ENCODE measurements around the gene KDSR. TPM values are rescaled to one million over a fixed set of nuclear protein-coding genes. Genes with fewer than 3 reads are reported as not detected.

Gene KDSR
- total RNA-seq, 1 donor from 2014 or later: 31.1 TPM

- no peaks in the 10 kb centered on the region for H3K27me3 Mint-ChIP-seq (ENCODE audit: unreplicated experiment)
- no peaks in the 10 kb centered on the region for H3K36me3 Mint-ChIP-seq (ENCODE audit: unreplicated experiment)
- H3K9me3 Mint-ChIP-seq (ENCODE audit: unreplicated experiment): peaks cover 7% of the 10 kb centered on the region
- TF ChIP-seq, protein P1, sequence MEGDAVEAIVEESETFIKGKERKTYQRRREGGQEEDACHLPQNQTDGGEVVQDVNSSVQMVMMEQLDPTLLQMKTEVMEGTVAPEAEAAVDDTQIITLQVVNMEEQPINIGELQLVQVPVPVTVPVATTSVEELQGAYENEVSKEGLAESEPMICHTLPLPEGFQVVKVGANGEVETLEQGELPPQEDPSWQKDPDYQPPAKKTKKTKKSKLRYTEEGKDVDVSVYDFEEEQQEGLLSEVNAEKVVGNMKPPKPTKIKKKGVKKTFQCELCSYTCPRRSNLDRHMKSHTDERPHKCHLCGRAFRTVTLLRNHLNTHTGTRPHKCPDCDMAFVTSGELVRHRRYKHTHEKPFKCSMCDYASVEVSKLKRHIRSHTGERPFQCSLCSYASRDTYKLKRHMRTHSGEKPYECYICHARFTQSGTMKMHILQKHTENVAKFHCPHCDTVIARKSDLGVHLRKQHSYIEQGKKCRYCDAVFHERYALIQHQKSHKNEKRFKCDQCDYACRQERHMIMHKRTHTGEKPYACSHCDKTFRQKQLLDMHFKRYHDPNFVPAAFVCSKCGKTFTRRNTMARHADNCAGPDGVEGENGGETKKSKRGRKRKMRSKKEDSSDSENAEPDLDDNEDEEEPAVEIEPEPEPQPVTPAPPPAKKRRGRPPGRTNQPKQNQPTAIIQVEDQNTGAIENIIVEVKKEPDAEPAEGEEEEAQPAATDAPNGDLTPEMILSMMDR (IDR thresholded peaks at IDR 0.05; ENCODE audit: partially characterized antibody, unreplicated experiment): no peak
- H3K4me3 Mint-ChIP-seq (ENCODE audit: unreplicated experiment): no peak overlapping the region
- H3K27ac Mint-ChIP-seq (ENCODE audit: unreplicated experiment): no peak overlapping the region
- DNase-seq: no peak
- H3K4me1 Mint-ChIP-seq (ENCODE audit: low read depth, unreplicated experiment): peaks cover 25% of the 10 kb centered on the region
Observed at GRCh38 chr18:63286926-63287325, 80.1 kb downstream of the KDSR start.

- no peak for DNase-seq
- peak overlapping the region; percentile 65 for H3K27ac Mint-ChIP-seq (ENCODE audit: unreplicated experiment)
- H3K27me3 Mint-ChIP-seq (ENCODE audit: unreplicated experiment): no peaks in the 10 kb centered on the region
- H3K9me3 Mint-ChIP-seq (ENCODE audit: unreplicated experiment): peaks cover 7% of the 10 kb centered on the region
- H3K4me3 Mint-ChIP-seq (ENCODE audit: unreplicated experiment): peak overlapping the region; percentile 22
- TF ChIP-seq, protein P1 (IDR thresholded peaks at IDR 0.05; ENCODE audit: partially characterized antibody, unreplicated experiment): no peak
- H3K4me1 Mint-ChIP-seq (ENCODE audit: low read depth, unreplicated experiment): peaks cover 25% of the 10 kb centered on the region
- H3K36me3 Mint-ChIP-seq (ENCODE audit: unreplicated experiment): no peaks in the 10 kb centered on the region
Observed at GRCh38 chr18:63284827-63285733, 81.9 kb downstream of the KDSR start.

DNA sequence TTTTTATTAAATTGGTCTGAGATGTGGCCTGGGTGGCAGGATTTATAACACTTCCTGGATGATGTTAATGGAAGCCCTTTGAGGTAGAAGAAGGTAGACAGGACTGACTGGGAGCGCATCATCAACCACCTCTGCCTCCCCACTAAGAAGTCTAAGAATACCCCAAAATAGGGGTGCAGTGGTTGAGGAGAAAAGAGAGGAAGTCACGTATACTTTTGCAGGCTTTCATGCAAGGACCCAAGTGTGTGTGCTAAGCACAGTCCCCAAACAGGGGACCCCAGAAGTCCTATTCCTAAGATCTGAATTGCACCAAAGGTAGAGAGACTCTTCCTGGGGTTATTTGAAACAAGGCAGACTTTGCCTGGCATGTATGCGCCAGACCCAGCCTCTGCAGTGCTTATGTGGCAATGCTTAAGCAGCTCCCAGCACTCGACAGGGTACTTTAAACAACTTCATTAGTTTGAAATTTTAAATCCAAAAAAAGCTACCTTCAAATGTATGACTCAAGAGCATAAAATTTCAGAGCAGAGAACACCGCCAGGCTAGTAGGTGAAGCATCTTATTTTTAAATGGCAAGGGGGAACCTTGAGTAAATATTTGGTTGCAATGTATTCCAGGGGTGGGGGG, 82.7 kb downstream of the KDSR start:
- DNase-seq: no peak
- Mint-ChIP-seq H3K27ac (ENCODE audit: unreplicated experiment) (no peak overlapping the region), H3K27me3 (ENCODE audit: unreplicated experiment) (no peaks in the 10 kb centered on the region), H3K36me3 (ENCODE audit: unreplicated experiment) (no peaks in the 10 kb centered on the region), H3K4me1 (ENCODE audit: low read depth, unreplicated experiment) (peaks cover 25% of the 10 kb centered on the region), H3K4me3 (ENCODE audit: unreplicated experiment) (peak overlapping the region; percentile 9), H3K9me3 (ENCODE audit: unreplicated experiment) (peaks cover 7% of the 10 kb centered on the region)
- TF ChIP-seq, protein P1 (IDR thresholded peaks at IDR 0.05; ENCODE audit: partially characterized antibody, unreplicated experiment): no peak

DNA sequence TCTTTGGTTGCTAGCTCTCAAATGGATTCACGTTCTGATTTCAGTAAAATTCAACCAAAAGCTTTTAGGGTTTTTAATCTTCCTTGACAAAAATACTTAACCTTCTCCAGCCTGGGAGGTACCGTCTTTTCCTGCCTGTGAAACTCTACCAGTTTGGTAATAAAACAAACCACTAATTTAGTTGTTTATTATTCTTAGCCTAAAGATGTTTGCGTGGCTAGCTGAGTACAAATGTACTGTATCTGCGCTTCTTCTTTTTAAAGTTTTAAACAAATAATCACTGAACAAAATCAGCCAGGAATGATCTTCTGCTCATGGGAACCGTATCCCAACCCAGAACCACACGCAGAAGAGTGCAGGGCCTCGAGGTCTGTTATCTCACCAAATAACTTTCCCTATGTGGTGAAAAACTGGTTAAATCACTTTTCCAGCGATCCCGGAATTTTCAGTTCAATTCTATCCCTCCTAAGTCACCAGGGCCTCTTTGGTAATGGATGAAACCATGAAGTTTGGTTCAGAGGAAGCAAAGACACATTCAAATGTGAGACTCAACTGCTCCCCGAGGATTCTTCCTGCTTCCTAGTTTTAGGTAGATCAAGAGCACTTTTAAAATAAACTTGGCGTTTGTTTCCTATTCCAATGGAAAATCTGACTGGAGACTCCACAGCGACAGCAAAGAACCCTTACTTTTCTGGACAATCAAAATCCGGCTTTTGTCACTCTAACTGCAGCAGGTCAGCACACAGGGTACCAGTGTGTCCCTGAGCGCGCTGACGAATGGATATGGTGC, 83.5 kb downstream of the KDSR start:
- H3K9me3 Mint-ChIP-seq (ENCODE audit: unreplicated experiment): peaks cover 7% of the 10 kb centered on the region
- TF ChIP-seq, protein P1 (IDR thresholded peaks at IDR 0.05; ENCODE audit: partially characterized antibody, unreplicated experiment): no peak
- H3K36me3 Mint-ChIP-seq (ENCODE audit: unreplicated experiment): no peaks in the 10 kb centered on the region
- no peak overlapping the region for H3K27ac Mint-ChIP-seq (ENCODE audit: unreplicated experiment)
- H3K4me1 Mint-ChIP-seq (ENCODE audit: low read depth, unreplicated experiment): peaks cover 25% of the 10 kb centered on the region
- H3K27me3 Mint-ChIP-seq (ENCODE audit: unreplicated experiment): no peaks in the 10 kb centered on the region
- no peak for DNase-seq
- H3K4me3 Mint-ChIP-seq (ENCODE audit: unreplicated experiment): no peak overlapping the region
